ENCODE results near the gene ANO2.

DNA sequence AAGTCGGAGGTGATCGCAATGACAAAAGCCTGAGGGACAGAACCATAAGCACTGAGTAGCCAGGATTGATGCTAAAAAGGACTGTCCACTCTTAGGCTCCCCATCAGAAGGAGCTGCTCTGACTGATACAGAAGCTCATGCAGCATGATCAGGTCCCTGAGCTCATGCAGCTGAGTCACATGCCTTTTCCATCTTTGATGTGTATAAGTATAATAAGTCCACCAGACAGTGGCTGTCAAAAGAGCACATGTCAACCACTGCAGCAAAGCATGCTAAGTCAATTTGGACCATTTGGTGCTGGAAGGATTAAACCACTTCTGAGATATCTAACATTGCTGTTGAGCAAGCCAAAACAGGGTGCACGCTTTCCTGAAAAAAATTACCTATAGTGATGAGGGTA is 369.1 kb downstream of the ANO2 start:
- no peak for TF ChIP-seq POLR2A (IDR thresholded peaks at IDR 0.05; ENCODE audit: low read length)
- TF ChIP-seq GATA1 (IDR thresholded peaks at IDR 0.05; ENCODE audit: low read depth, low read length) = no peak
